Measurements from ENCODE around the gene SPG11. TPM values are rescaled to one million over a fixed set of nuclear protein-coding genes. Genes with fewer than 3 reads are reported as not detected.
A peak's percentile ranks its signal among the peaks of the same experiment; 100 is the strongest.

SPG11 gene
- total and polyA plus RNA-seq, 2 of the 13 experiments (the other 11 are each of a cell fraction or from before 2014, with no cell fraction given), result 31.5 to 40.7 TPM

- TF ChIP-seq, protein P1, sequence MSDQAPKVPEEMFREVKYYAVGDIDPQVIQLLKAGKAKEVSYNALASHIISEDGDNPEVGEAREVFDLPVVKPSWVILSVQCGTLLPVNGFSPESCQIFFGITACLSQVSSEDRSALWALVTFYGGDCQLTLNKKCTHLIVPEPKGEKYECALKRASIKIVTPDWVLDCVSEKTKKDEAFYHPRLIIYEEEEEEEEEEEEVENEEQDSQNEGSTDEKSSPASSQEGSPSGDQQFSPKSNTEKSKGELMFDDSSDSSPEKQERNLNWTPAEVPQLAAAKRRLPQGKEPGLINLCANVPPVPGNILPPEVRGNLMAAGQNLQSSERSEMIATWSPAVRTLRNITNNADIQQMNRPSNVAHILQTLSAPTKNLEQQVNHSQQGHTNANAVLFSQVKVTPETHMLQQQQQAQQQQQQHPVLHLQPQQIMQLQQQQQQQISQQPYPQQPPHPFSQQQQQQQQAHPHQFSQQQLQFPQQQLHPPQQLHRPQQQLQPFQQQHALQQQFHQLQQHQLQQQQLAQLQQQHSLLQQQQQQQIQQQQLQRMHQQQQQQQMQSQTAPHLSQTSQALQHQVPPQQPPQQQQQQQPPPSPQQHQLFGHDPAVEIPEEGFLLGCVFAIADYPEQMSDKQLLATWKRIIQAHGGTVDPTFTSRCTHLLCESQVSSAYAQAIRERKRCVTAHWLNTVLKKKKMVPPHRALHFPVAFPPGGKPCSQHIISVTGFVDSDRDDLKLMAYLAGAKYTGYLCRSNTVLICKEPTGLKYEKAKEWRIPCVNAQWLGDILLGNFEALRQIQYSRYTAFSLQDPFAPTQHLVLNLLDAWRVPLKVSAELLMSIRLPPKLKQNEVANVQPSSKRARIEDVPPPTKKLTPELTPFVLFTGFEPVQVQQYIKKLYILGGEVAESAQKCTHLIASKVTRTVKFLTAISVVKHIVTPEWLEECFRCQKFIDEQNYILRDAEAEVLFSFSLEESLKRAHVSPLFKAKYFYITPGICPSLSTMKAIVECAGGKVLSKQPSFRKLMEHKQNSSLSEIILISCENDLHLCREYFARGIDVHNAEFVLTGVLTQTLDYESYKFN (CRISPR knock-in tag; conservative IDR thresholded peaks at IDR 0.05), result no peak
- TF ChIP-seq, protein P2, sequence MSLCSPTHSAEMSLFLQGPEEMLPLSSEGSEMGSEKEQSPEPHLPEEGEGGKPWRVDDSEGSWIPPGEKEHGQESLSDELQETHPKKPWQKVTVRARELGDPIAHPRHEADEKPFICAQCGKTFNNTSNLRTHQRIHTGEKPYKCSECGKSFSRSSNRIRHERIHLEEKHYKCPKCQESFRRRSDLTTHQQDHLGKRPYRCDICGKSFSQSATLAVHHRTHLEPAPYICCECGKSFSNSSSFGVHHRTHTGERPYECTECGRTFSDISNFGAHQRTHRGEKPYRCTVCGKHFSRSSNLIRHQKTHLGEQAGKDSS (CRISPR knock-in tag; IDR thresholded peaks at IDR 0.05; ENCODE audit: borderline replicate concordance, low read depth), result no peak
- no peak for TF ChIP-seq ZMAT5 (CRISPR knock-in tag; IDR thresholded peaks at IDR 0.05; ENCODE audit: borderline replicate concordance, low read depth)
- no peak for TF ChIP-seq ZNF234 (CRISPR knock-in tag; conservative IDR thresholded peaks at IDR 0.05)
- no peak for TF ChIP-seq ZNF101 (CRISPR knock-in tag; IDR thresholded peaks at IDR 0.05; ENCODE audit: borderline replicate concordance, low read depth)
- no peak for TF ChIP-seq SIN3B (IDR thresholded peaks at IDR 0.05; ENCODE audit: low read length)
- no peak for TF ChIP-seq ATAD3A (CRISPR knock-in tag; IDR thresholded peaks at IDR 0.05)
- TF ChIP-seq GMEB1 (CRISPR knock-in tag; IDR thresholded peaks at IDR 0.05; ENCODE audit: borderline replicate concordance), result no peak
- TF ChIP-seq RELA (CRISPR knock-in tag; IDR thresholded peaks at IDR 0.05), result no peak
- TF ChIP-seq ZNF558 (CRISPR knock-in tag; IDR thresholded peaks at IDR 0.05; ENCODE audit: borderline replicate concordance), result no peak
- TF ChIP-seq, protein P3, sequence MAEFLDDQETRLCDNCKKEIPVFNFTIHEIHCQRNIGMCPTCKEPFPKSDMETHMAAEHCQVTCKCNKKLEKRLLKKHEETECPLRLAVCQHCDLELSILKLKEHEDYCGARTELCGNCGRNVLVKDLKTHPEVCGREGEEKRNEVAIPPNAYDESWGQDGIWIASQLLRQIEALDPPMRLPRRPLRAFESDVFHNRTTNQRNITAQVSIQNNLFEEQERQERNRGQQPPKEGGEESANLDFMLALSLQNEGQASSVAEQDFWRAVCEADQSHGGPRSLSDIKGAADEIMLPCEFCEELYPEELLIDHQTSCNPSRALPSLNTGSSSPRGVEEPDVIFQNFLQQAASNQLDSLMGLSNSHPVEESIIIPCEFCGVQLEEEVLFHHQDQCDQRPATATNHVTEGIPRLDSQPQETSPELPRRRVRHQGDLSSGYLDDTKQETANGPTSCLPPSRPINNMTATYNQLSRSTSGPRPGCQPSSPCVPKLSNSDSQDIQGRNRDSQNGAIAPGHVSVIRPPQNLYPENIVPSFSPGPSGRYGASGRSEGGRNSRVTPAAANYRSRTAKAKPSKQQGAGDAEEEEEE (CRISPR knock-in tag; IDR thresholded peaks at IDR 0.05; ENCODE audit: borderline replicate concordance), result no peak
- no peak for TF ChIP-seq ZNF501 (CRISPR knock-in tag; IDR thresholded peaks at IDR 0.05)
- no peak for TF ChIP-seq ZNF33A (CRISPR knock-in tag; IDR thresholded peaks at IDR 0.05; ENCODE audit: borderline replicate concordance)
- no peak for TF ChIP-seq ZNF674 (CRISPR knock-in tag; IDR thresholded peaks at IDR 0.05; ENCODE audit: low read depth)
- 0 out of 2 replicates have a peak, but pooled peaks have one; percentile 82 for TF ChIP-seq ZFP82 (CRISPR knock-in tag; IDR thresholded peaks at IDR 0.05; ENCODE audit: borderline replicate concordance)
- 0 out of 2 replicates have a peak, but pooled peaks have one; percentile 60 for TF ChIP-seq ZNF816 (CRISPR knock-in tag; IDR thresholded peaks at IDR 0.05; ENCODE audit: borderline replicate concordance)
- TF ChIP-seq CBX5 (CRISPR knock-in tag; IDR thresholded peaks at IDR 0.05; ENCODE audit: borderline replicate concordance), result no peak
- 0 out of 2 replicates have a peak, but pooled peaks have one; percentile 3 for TF ChIP-seq NAIF1 (CRISPR knock-in tag; IDR thresholded peaks at IDR 0.05; ENCODE audit: borderline replicate concordance)
- TF ChIP-seq HMGA1 (CRISPR knock-in tag; conservative IDR thresholded peaks at IDR 0.05), result no peak
- no peak for TF ChIP-seq ADNP (CRISPR knock-in tag; IDR thresholded peaks at IDR 0.05)
- no peak for TF ChIP-seq SNRNP70 (IDR thresholded peaks at IDR 0.05; ENCODE audit: low read depth, low read length)
These were observed 125.7 kb downstream of the SPG11 start (continued) for GRCh38 chr15:44537735-44538240.
